Keratinocyte (primary cell): ENCODE results near the gene ZDHHC24. TPM values are rescaled to one million over a fixed set of nuclear protein-coding genes. Genes with fewer than 3 reads are reported as not detected.

Source experiments
- DNase-seq: peaks from one replicate; pipeline ENCODE4 v3.0.0-alpha.2; 2011; ENCODE audit warnings: low read depth, missing footprints, low spot score
- FAIRE-seq: peaks from 2 replicates; lab custom pipeline; 2011; peaks lifted over from hg19 to GRCh38; lab: Jason Lieb, UNC
- H2AFZ ChIP-seq: 2 replicates; pipeline ENCODE4 v1.6.0; 2012; ENCODE audit warnings: low read length, control low read depth, inconsistent platforms; ENCODE audit not compliant: control insufficient read depth
- H3K27ac ChIP-seq: 2 replicates; pipeline ENCODE4 v1.5.1; 2011; ENCODE audit warnings: low read length; ENCODE audit not compliant: control insufficient read depth, insufficient read depth
- H3K27me3 ChIP-seq: 3 replicates; pipeline ENCODE4 v1.6.0; 2011; ENCODE audit warnings: low read length; ENCODE audit not compliant: control insufficient read depth, insufficient read depth; ENCODE audit errors: extremely low read depth
- H3K36me3 ChIP-seq, 2 experiments: 2 replicates in 1 of 2; 3 replicates in 1 of 2; pipeline ENCODE4 v1.5.1; 2011; ENCODE audit warnings: low read length in 2 of 2, mild to moderate bottlenecking in 1 of 2; ENCODE audit not compliant: control insufficient read depth in 2 of 2, insufficient read depth in 2 of 2; ENCODE audit errors: extremely low read depth in 1 of 2
- H3K4me1 ChIP-seq: 3 replicates; pipeline ENCODE4 v1.5.1; 2011; ENCODE audit warnings: low read length; ENCODE audit not compliant: control insufficient read depth, insufficient read depth; ENCODE audit errors: extremely low read depth
- H3K4me2 ChIP-seq: 3 replicates; pipeline ENCODE4 v1.6.0; 2011; ENCODE audit warnings: low read depth, low read length; ENCODE audit not compliant: control insufficient read depth, insufficient read depth; ENCODE audit errors: extremely low read depth
- H3K4me3 ChIP-seq, 3 experiments: fragments of 200-600 bp in 1 of 3; sonication (generic) in 1 of 3; 2 replicates in 2 of 3; 3 replicates in 1 of 3; pipeline ENCODE4 v1.5.1; 2011 to 2016; ENCODE audit warnings: low read length in 3 of 3, mild to moderate bottlenecking in 3 of 3, control low read depth in 2 of 3, inconsistent platforms in 1 of 3, low read depth in 1 of 3, mixed read lengths in 1 of 3, mixed run types in 1 of 3, moderate library complexity in 1 of 3; ENCODE audit not compliant: control insufficient read depth in 2 of 3, insufficient read depth in 2 of 3; ENCODE audit errors: extremely low read depth in 1 of 3
- H3K79me2 ChIP-seq: 2 replicates; pipeline ENCODE4 v1.6.0; 2012; ENCODE audit warnings: low read length; ENCODE audit not compliant: control insufficient read depth, insufficient read depth
- H3K9ac ChIP-seq: 3 replicates; pipeline ENCODE4 v1.6.0; 2011; ENCODE audit warnings: low read length; ENCODE audit not compliant: control insufficient read depth, insufficient read depth; ENCODE audit errors: extremely low read depth
- H3K9me1 ChIP-seq: 3 replicates; pipeline ENCODE4 v1.6.0; 2011; ENCODE audit warnings: low read length; ENCODE audit not compliant: control insufficient read depth, insufficient read depth; ENCODE audit errors: extremely low read depth
- H3K9me3 ChIP-seq: 2 replicates; pipeline ENCODE4 v1.5.1; 2012; ENCODE audit warnings: low read depth, low read length; ENCODE audit not compliant: control insufficient read depth
- H4K20me1 ChIP-seq: 3 replicates; pipeline ENCODE4 v1.6.0; 2011; ENCODE audit warnings: low read length; ENCODE audit not compliant: control insufficient read depth, insufficient read depth; ENCODE audit errors: extremely low read depth
- CTCF ChIP-seq, 3 experiments: IDR thresholded peaks in 1 of 3; conservative IDR thresholded peaks in 1 of 3; optimal IDR thresholded peaks in 1 of 3; 2 replicates in 2 of 3; 3 replicates in 1 of 3; pipeline versions ENCODE3 to v1.5.1; 2011; ENCODE audit warnings: low read length in 3 of 3, mild to moderate bottlenecking in 3 of 3, moderate library complexity in 2 of 3, control low read depth in 1 of 3, inconsistent platforms in 1 of 3; ENCODE audit not compliant: insufficient read depth in 2 of 3; ENCODE audit errors: extremely low read depth in 1 of 3
- EZH2 ChIP-seq: IDR thresholded peaks from one replicate; pipeline ENCODE4 v1.6.1; 2012; ENCODE audit warnings: inconsistent platforms, mild to moderate bottlenecking, low read length, moderate library complexity
- dilution Hi-C: fragments of 300-500 bp; cut with MboI; formaldehyde crosslinking; loops from one replicate; pipeline ENCODE4 v1.7.0; 2020; ENCODE audit warnings: low sequenced_read_pairs; ENCODE audit not compliant: extremely low pct_ligation_motif_present
- polyA plus RNA-seq, 5 experiments: library from polyadenylated mRNA; depleted of rRNA in 3 of 5; stranded (reverse) in 3 of 5; stranded (forward) in 1 of 5; unstranded in 1 of 5; fragments of >200 nt; gene quantifications; 1 replicate in 1 of 5; 2 replicates in 3 of 5; 3 replicates in 1 of 5; pipeline versions ENCODE4 v1.2.1 to v1.2.3, GENCODE V29; 2011 to 2012; ENCODE audit warnings: missing spikeins in 2 of 5, low read depth in 1 of 5, low replicate concordance in 1 of 5

Gene ZDHHC24
- polyA plus RNA-seq, 1 donor (not counting 4 experiments of a cell fraction or from before 2014, with no cell fraction given), result 4.8 TPM

- no peaks in the 10 kb centered on the region for H3K4me1 ChIP-seq
- FAIRE-seq, result no peak
- dilution Hi-C loops, result no loop called here
- DNase-seq, result no peak
- H3K9me1 ChIP-seq, result no peaks in the 10 kb centered on the region
- H3K4me3 ChIP-seq, result no peak overlapping the region
- H3K9me3 ChIP-seq, result no peaks in the 10 kb centered on the region
- H3K9ac ChIP-seq, result no peak overlapping the region
- TF ChIP-seq EZH2, result no peak
- no peak for TF ChIP-seq CTCF (optimal IDR thresholded peaks at IDR 0.05 in 1 of 3, IDR thresholded peaks at IDR 0.05 in 1 of 3, conservative IDR thresholded peaks at IDR 0.05 in 1 of 3; ENCODE audit: extremely low read depth in 1 of 3, insufficient read depth in 2 of 3, low read length in 3 of 3)
- H2AFZ ChIP-seq, result no peak overlapping the region
- H4K20me1 ChIP-seq, result no peaks in the 10 kb centered on the region
- H3K27me3 ChIP-seq, result peaks cover 20% of the 10 kb centered on the region
- H3K4me2 ChIP-seq, result no peak overlapping the region
- no peaks in the 10 kb centered on the region for H3K79me2 ChIP-seq
- H3K27ac ChIP-seq, result no peak overlapping the region
- H3K36me3 ChIP-seq, result no peaks in the 10 kb centered on the region
Measured at GRCh38 chr11:66555416-66555815, 9.6 kb upstream of the ZDHHC24 start.

GRCh38 chr11:66554602-66555001 is 8.8 kb upstream of the ZDHHC24 start:
- Histone ChIP-seq H3K9ac (no peak overlapping the region), H3K4me3 (no peak overlapping the region), H3K79me2 (no peaks in the 10 kb centered on the region), H3K4me2 (no peak overlapping the region), H3K9me3 (no peaks in the 10 kb centered on the region), H3K9me1 (no peaks in the 10 kb centered on the region), H3K27ac (no peak overlapping the region), H3K4me1 (no peaks in the 10 kb centered on the region), H3K27me3 (peaks cover 16% of the 10 kb centered on the region), H2AFZ (no peak overlapping the region), H3K36me3 (no peaks in the 10 kb centered on the region), H4K20me1 (no peaks in the 10 kb centered on the region)
- no peak for TF ChIP-seq EZH2
- TF ChIP-seq CTCF (optimal IDR thresholded peaks at IDR 0.05 in 1 of 3, IDR thresholded peaks at IDR 0.05 in 1 of 3, conservative IDR thresholded peaks at IDR 0.05 in 1 of 3; ENCODE audit: extremely low read depth in 1 of 3, insufficient read depth in 2 of 3, low read length in 3 of 3), result no peak
- FAIRE-seq (no peak), DNase-seq (no peak)
- dilution Hi-C loops, result no loop called here
